ENCODE measurements around the gene IFI6. TPM values are rescaled to one million over a fixed set of nuclear protein-coding genes. Genes with fewer than 3 reads are reported as not detected.
"Not testable (repeated sequence)": the region's sequence is repeated elsewhere in the genome, so short reads cannot be mapped to it uniquely, and the experiment has no call there.

The IFI6 gene
- total RNA-seq, 1 donor from 2014 or later: 20.9 TPM

DNA sequence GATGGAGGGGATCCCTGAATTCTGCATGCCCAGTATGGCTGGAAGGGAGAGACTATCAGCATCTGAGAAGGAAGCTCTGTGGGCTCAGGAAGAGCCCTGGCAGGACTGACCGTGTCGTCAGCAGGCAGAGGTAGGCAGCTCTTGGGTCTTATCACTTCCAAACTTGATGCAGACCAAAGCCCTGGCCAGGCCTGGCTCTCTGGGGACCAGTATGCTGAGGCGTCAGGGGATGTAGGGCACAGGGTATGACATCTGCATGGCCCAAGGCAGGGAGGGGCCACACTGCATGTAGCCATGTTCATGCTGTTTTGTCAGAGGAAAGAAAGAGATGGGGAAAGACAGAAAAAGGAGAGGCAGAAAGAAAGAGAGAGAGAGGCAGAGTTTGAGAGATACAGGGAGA, 43.3 kb downstream of the IFI6 start:
- no peak for DNase-seq (ENCODE audit: low read depth)

DNA sequence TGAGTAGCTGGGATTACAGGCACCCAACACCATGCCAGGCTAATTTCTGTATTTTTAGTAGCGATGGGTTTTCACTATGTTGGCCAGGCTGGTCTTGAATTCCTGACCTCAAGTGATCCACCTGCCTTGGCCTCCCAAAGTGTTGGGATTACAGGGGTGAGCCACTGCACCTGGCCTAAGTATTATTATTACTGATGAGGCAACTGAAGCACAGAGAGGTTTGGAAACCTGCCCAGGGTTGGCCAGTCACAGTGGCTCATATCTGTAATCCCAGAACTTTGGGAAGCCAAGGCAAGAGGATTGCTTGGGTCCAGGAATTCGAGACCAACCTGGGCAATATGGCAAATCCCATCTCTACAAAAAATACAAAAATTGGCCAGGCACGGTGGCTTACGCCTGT, 44.3 kb downstream of the IFI6 start:
- not testable (repeated sequence) for DNase-seq (ENCODE audit: low read depth)

DNA sequence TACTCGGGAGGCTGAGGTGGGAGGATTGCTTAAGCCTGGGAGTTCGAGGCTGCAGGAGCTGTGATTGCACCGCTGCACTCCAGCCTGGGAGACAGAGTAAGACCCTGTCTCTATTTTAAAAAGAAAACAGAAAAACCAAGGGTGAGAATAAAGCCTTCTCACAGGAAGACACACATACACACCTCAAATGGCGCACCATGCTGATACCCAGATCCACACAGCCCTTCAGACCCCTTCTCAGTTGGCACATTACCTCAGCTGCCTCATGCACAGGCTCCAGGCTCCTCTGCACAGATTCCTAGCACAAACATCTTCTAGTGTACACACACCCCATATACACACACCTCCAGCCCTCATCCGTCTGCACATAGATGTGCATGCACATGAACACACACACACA, 44.9 kb downstream of the IFI6 start:
- DNase-seq (ENCODE audit: low read depth): no peak

DNA sequence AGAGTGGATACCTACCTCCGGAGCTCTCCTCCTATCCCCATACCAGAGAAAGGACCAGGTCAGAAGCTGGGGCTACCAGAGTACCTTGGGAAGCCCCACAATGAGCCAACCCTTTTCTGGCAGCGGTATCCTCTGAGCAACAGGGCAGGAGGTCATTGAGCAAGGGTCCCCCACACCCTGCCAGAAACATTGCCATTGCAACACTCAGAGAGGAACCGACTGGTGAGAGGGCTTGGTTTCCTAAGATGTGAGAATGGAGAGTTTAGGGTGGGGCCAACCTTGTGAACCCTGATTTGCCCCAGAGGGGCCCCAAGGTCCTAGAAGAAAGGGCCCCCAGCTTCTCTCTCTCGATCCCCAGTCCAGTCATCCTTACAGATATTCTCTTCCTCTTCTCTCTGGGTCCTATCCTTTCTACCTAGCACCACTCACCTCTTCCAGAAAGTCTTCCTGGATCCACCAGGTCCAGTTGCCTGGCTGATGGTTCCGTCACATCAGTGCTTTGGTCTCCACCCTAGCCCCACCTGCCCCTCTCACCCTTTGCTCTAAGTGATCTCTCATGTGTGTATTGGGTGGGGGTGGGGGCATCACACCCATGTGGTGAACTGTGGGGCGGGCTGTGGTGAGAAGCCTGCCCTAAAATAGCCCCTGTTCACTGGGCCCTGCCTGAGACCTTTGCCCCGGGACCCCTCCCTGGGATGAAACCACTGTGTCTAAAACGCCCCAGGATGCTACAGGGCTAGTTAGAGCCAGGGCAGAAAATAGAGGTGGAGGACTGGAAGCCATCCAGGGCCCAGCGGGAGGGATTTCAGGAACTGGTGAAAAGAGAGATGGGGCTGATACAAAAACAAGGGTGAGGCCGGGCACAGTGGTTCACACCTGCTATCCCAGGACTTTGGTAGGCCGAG, 45.7 kb downstream of the IFI6 start:
- DNase-seq (ENCODE audit: low read depth): no peak

DNA sequence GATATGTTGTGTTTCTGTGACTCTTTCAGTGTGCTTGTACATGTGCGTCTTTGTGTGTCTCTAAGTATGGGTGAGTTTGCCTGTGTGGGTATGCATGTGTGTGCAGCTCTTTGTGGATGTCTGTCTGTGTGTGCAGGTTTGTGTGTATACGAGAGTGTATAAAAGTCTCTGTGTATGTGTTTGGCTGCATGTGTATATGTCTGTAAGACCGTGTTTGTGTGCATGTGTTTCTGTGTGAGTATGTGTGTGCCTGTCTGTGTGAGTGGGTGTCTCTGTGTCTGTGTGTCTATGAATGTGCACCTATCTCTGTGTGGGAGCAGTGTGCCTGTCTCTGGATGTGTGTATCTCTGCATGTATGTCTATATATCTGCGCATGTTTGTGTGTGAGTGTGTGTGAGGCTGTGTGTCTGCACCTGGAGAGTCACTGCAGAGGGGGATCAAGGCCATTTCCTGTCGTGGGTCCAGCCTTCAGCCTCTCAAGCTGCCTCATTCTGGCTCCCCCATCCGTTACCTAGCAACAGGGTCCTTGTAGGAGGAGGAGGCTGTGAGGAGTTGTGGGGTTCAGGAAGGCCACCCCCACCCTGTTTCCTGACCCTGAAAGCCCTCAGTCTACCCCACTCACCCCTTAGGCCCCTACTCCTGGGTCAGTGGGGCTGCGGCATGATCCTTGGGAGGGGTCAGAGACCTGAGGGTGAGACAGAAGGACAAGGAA, 47.4 kb downstream of the IFI6 start:
- no peak for DNase-seq (ENCODE audit: low read depth)

DNA sequence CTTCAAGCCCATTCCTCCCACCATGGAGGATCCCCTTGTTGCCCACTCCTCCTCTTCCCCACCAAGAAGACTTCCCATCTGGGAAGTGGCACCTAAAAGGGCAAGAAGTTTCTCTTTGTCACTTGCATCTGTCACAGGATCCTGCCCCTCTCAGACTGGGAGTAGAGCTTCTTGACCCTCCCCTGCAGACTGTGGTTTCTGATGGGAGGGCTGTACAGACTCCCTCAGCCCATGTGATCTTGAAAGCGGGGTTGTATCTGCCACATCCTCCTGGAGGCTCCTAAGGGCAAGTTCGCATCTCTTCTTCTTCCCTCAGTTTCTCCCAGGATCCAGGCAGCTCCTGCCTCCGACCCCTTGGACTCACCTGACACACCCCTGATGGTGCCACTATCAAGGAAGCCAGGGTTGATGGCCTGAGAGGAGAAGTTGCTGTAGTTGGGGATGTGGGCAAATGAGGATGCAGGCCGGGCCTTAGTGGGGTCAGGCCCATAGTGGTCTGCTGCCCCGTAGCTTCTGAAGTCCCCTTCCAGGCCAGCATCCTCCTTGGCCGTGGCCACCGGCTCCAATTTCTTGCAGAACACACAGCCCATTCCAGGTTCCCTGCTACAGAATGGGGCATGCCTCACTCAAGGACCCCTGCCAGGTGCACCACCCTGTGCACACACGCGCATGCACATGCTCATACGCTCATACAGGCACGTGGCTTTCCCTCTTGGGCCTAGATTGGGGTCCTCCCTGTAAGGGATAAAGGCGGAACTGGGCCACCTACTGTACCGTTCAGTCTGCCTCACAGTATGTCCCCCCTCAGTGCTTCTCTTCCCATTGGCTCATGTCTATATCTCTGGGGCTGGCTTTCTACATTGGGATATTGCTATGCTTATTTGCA, 48.4 kb downstream of the IFI6 start:
- no peak for DNase-seq (ENCODE audit: low read depth)

DNA sequence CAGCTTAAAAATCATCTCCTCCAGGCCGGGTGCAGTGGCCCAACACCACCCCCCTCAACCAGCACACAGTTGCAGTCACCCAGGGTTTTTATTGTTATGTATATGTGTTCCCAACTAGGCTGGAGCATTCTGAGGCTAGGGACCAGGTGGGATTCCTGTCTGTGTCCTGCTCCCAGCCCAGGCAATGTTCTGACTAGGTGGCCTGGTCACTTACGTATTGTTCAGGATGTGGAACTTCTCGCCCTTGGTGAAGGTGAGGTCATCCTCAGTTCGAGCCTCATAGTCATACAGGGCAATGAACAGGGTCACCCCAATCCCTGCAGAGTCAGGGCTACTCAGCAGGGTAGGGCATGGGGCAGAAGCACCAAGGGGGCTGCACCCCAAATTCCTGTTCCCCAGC, 49.2 kb downstream of the IFI6 start:
- no peak for DNase-seq (ENCODE audit: low read depth)

DNA sequence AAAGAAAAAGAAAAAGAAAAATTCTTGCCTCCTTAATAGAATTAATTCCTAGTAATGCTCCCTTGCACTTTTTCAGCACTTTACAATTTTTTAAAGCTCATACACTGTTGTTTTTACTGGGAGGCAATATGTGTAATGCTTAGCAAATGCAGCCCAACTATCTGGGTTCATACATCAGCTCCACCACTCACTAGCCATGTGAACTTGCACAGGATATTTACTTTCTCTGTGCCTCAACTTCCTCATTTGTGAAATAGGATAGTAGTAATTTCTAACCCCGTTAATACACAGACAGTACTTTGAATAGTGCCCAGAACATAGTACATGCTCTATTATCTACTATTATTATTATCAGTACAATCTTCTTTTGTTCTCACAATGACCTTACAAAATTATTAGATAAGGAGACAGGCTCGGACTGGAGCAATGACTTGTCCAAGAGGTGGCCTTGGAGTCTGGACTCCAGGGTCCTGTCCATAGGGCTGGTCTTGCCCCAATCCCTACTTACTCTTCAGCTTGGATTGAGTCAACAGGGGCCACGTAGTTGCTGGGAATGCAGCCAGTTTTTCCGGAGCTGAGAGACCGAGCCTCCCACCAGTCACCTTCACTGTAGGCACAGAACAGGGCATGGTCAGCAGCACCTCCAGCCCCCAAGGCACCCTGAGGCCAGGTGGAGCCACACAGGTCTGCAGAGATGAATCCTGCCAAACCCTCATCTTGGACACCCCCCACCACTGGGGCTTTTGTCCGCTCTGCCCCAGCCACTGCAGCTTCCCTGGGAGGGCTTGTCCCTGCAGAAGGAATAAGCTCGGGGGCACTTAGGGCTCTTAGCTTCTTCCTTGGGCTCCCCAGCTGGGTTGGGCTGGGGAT, 50.7 kb downstream of the IFI6 start:
- DNase-seq (ENCODE audit: low read depth): peak; percentile 50

DNA sequence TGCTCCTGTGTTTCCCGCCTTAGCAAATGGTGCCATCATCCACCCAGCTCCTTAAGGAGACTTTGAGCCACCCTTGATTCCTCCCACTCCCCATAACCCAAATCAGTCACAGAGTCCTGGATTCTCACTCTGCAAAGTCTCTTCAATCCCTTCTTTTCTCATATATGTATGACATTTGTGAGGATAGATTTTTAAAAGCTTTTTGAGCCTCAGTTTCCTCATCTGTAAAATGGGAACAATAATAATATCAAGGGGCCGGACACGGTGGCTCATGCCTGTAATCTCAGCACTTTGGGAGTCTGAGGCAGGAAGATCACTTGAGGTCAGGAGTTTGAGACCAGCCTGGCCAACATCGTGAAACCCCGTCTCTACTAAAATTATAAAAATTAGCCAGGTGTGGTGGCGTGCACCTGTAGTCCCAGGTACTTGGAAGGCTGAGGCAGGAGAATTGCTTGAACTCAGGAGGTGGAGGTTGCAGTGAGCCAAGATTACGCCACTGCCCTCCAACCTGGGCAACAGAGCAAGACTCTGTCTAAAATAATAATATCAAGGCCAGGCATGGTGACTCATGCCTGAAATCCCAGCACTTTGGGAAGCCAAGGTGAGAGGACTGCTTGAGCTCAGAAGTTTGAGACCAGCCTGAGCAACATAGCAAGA, 52.1 kb downstream of the IFI6 start:
- not testable (repeated sequence) for DNase-seq (ENCODE audit: low read depth)

DNA sequence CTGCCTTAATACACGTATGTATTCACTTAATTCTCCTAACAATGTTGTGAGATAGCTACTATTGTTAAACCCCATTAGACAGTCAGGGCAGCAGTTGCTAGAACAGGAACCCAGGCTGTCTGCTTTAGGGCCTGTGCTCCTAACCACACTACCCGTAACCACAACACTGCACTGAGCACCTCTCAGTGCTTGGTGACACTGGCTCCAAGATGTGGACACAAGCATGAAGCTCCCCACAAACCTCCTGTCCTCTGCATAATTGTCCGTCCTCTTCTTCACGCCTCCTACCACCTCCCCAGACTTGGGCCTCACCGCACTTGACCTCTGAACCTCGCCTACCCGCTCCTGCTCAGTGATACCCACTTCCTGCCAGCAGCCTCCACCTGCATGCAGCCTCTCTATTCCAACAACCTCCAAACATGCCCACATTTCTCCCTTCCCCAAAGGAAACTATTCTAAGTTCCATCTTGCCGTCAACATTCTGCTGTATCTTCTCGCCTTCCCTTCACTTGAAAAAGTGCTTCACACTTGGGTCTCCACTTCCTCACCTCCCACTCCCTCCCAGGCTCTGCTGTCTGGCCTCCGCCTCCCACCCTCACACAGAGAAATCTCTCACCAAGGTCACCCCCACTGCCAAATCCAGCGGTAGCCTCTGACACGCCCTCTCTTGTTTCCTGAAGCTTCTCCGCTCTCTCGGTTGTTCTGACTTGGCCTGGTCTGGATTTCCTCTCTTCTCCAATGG, 53.5 kb downstream of the IFI6 start:
- DNase-seq (ENCODE audit: low read depth): no peak

DNA sequence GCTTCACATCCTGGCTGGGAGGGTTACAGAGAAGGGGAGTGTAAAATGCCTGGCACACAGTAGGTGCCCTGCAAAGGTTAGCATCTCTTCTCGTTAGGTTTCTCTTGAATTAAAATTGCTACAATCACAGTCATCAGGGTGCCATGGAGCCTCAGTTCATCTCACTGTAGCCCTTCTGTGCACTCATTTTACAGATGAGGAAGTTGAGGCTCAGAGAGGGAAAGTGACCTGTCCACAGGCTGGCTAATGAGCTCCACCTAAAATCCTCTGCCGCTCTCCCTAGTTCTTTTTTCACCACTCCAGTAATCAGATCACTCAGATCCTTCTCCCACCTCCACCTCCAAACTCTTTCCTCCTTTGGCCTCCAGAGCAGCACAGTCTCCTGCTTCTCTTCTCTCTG, 54.6 kb downstream of the IFI6 start:
- no peak for DNase-seq (ENCODE audit: low read depth)

DNA sequence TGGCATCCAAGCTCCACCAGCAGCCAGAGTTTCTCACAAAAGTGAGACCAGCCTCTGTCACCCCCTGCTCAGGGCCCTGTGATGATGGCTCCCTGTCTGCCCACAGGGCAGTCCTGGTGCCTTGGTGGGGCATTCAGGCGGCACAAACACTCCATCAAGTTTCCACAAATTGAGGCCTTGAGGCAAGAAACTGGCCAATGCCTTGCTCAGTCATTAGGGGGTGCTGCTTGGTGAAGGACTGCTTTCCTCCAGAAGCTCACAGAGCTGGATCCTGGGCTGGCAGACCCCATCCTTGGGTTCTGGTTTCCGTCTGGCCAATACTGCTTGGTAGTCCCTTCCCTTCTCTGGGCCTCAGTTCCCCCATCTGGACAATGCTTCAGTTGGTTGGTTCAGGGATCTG, 55.6 kb downstream of the IFI6 start:
- DNase-seq (ENCODE audit: low read depth): no peak

Other genes starting within 250 kb of the IFI6 start
- gene WASF2, start 182.0 kb downstream of the IFI6 start, total RNA-seq: 15.1 and 48.0 TPM in 2 replicates
- 2.6 and 15.4 TPM in 2 replicates for gene AHDC1, start 68.0 kb downstream of the IFI6 start, total RNA-seq
- gene FGR, start 37.0 kb downstream of the IFI6 start, total RNA-seq: 0.10 TPM in 1 of 2 replicates, not detected in the other
- gene FAM76A, start 53.8 kb upstream of the IFI6 start, total RNA-seq: 12.0 and 14.8 TPM in 2 replicates
- 66.0 and 75.5 TPM in 2 replicates for gene STX12, start 101.0 kb upstream of the IFI6 start, total RNA-seq
- 47.1 and 61.7 TPM in 2 replicates for gene PPP1R8, start 158.6 kb upstream of the IFI6 start, total RNA-seq
- gene THEMIS2, start 200.4 kb upstream of the IFI6 start, total RNA-seq: 9.3 and 37.5 TPM in 2 replicates
- gene RPA2, start 242.4 kb upstream of the IFI6 start, total RNA-seq: 24.8 and 30.0 TPM in 2 replicates

All from renal cortical epithelial cell (primary cell).